ENCODE results near the gene DAPL1.

The DAPL1 gene

GRCh38 chr2:158795195-158795924 lies at the start of gene DAPL1:
Gene DAPL1, plus strand, starts transcription at chr2:158795317. Its CDS starts 56 bp downstream, at chr2:158795373.
- no peaks in the 10 kb centered on the region for H3K4me1 ChIP-seq (ENCODE audit: low read length)
- H3K9me2 ChIP-seq (replicated peaks; ENCODE audit: insufficient read depth, low read length): no peaks in the 10 kb centered on the region
- H4K20me1 ChIP-seq (ENCODE audit: insufficient read depth, low read length): no peaks in the 10 kb centered on the region
- H3K4me3 ChIP-seq (ENCODE audit: low read length): no peak within 1 kb of the TSS
- no peaks in the 10 kb centered on the region for H3K9me3 ChIP-seq (replicated peaks; ENCODE audit: insufficient read depth, low read length)
- H3K79me2 ChIP-seq (ENCODE audit: low read length): no peaks in the 10 kb centered on the region
- no peak within 1 kb of the TSS for H3K9ac ChIP-seq (ENCODE audit: low read length)
- TF ChIP-seq EZH2 (optimal IDR thresholded peaks at IDR 0.05; ENCODE audit: low read depth, low read length) (no peak), EZH2phosphoT487 (IDR thresholded peaks at IDR 0.05; ENCODE audit: low read length) (no peak)
- no peaks in the 10 kb centered on the region for H3K27me3 ChIP-seq (replicated peaks; ENCODE audit: insufficient read depth, low read length)
- H3F3A ChIP-seq (ENCODE audit: insufficient read depth, low read length): no peaks in the 10 kb centered on the region
- H3K36me3 ChIP-seq (replicated peaks; ENCODE audit: insufficient read depth, low read length): no peaks in the 10 kb centered on the region
- no peak within 1 kb of the TSS for H3K4me2 ChIP-seq (ENCODE audit: low read depth, low read length)
- H2AFZ ChIP-seq (ENCODE audit: low read length): no peak within 1 kb of the TSS
- no peak for DNase-seq
- no peak within 1 kb of the TSS for H3K27ac ChIP-seq (ENCODE audit: low read length)

DNA sequence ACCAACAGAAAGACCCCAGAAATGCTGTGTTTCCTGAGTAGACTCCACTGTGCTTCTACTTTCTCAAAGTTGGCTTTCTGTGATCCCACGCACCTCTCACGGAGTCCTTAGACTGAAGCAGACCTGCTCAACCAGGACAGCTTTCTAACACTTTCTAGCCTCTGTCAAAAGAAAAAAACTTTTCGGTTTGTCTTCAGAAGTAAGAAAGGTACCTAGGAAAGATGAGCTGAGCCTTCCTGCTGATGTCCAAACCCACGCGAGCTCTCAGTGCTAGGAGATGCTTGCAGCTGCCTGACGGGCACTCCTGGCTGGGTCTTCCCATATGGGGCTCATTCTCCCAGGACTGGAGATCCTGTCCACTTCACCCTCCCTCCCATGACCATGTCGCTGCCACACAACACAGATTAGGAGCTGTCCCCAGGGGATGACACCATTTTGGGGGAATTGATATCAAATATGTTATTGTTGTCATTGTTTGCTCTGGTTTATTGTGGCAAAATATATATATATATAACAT lies 49.2 kb upstream of the DAPL1 start:
- no peak overlapping the region for H3K27ac ChIP-seq (ENCODE audit: low read length)
- no peaks in the 10 kb centered on the region for H3K9me3 ChIP-seq (replicated peaks; ENCODE audit: insufficient read depth, low read length)
- H3K4me1 ChIP-seq (ENCODE audit: low read length): no peaks in the 10 kb centered on the region
- H3K9ac ChIP-seq (ENCODE audit: low read length): no peak overlapping the region
- TF ChIP-seq EZH2phosphoT487 (IDR thresholded peaks at IDR 0.05; ENCODE audit: low read length): no peak
- no peak for TF ChIP-seq EZH2 (optimal IDR thresholded peaks at IDR 0.05; ENCODE audit: low read depth, low read length)
- TF ChIP-seq, protein P1, sequence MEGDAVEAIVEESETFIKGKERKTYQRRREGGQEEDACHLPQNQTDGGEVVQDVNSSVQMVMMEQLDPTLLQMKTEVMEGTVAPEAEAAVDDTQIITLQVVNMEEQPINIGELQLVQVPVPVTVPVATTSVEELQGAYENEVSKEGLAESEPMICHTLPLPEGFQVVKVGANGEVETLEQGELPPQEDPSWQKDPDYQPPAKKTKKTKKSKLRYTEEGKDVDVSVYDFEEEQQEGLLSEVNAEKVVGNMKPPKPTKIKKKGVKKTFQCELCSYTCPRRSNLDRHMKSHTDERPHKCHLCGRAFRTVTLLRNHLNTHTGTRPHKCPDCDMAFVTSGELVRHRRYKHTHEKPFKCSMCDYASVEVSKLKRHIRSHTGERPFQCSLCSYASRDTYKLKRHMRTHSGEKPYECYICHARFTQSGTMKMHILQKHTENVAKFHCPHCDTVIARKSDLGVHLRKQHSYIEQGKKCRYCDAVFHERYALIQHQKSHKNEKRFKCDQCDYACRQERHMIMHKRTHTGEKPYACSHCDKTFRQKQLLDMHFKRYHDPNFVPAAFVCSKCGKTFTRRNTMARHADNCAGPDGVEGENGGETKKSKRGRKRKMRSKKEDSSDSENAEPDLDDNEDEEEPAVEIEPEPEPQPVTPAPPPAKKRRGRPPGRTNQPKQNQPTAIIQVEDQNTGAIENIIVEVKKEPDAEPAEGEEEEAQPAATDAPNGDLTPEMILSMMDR (IDR thresholded peaks at IDR 0.05; ENCODE audit: low read length): no peak
- H3K36me3 ChIP-seq (replicated peaks; ENCODE audit: insufficient read depth, low read length): no peaks in the 10 kb centered on the region
- H4K20me1 ChIP-seq (ENCODE audit: insufficient read depth, low read length): no peaks in the 10 kb centered on the region
- H3K27me3 ChIP-seq (replicated peaks; ENCODE audit: insufficient read depth, low read length): no peaks in the 10 kb centered on the region
- no peaks in the 10 kb centered on the region for H3F3A ChIP-seq (ENCODE audit: insufficient read depth, low read length)
- DNase-seq: no peak
- no peak overlapping the region for H3K4me3 ChIP-seq (ENCODE audit: low read length)
- no peak overlapping the region for H3K4me2 ChIP-seq (ENCODE audit: low read depth, low read length)
- H3K9me2 ChIP-seq (replicated peaks; ENCODE audit: insufficient read depth, low read length): no peaks in the 10 kb centered on the region
- H2AFZ ChIP-seq (ENCODE audit: low read length): no peak overlapping the region
- no peaks in the 10 kb centered on the region for H3K79me2 ChIP-seq (ENCODE audit: low read length)

- Histone ChIP-seq H2AFZ (ENCODE audit: low read length) (no peak overlapping the region), H3K79me2 (ENCODE audit: low read length) (no peaks in the 10 kb centered on the region), H3K4me3 (ENCODE audit: low read length) (no peak overlapping the region), H3K9me3 (replicated peaks; ENCODE audit: insufficient read depth, low read length) (no peaks in the 10 kb centered on the region), H3K4me1 (ENCODE audit: low read length) (no peaks in the 10 kb centered on the region), H3K27ac (ENCODE audit: low read length) (no peak overlapping the region), H3K36me3 (replicated peaks; ENCODE audit: insufficient read depth, low read length) (no peaks in the 10 kb centered on the region), H3K4me2 (ENCODE audit: low read depth, low read length) (no peak overlapping the region), H3K9ac (ENCODE audit: low read length) (no peak overlapping the region), H3F3A (ENCODE audit: insufficient read depth, low read length) (no peaks in the 10 kb centered on the region), H3K27me3 (replicated peaks; ENCODE audit: insufficient read depth, low read length) (no peaks in the 10 kb centered on the region), H3K9me2 (replicated peaks; ENCODE audit: insufficient read depth, low read length) (no peaks in the 10 kb centered on the region), H4K20me1 (ENCODE audit: insufficient read depth, low read length) (no peaks in the 10 kb centered on the region)
- DNase-seq: no peak
- TF ChIP-seq, protein P1 (IDR thresholded peaks at IDR 0.05; ENCODE audit: low read length): no peak
- TF ChIP-seq EZH2phosphoT487 (IDR thresholded peaks at IDR 0.05; ENCODE audit: low read length) (no peak), EZH2 (optimal IDR thresholded peaks at IDR 0.05; ENCODE audit: low read depth, low read length) (no peak)
Measured at GRCh38 chr2:158746488-158746887, 48.6 kb upstream of the DAPL1 start.

DNA sequence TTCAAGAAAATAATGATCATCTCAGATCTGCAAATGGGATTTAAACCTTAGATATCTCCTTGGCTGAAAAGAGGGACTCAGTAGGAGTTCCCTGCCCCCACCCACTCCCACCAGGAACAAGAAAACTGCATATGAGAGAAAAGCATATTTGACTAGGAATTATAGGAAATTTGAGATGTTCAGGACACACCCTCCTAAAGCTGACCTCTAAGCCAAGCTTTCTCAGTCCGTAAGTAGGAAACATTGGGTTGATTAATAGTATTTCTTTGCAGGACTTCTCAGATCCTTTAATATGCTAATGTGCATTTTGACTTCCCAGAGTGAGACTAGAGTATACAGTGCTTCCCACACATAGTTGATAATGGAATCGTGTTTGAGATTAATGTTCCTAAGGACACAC lies 47.8 kb upstream of the DAPL1 start:
- H3K4me3 ChIP-seq (ENCODE audit: low read length): no peak overlapping the region
- H3K36me3 ChIP-seq (replicated peaks; ENCODE audit: insufficient read depth, low read length): no peaks in the 10 kb centered on the region
- no peaks in the 10 kb centered on the region for H4K20me1 ChIP-seq (ENCODE audit: insufficient read depth, low read length)
- no peak overlapping the region for H3K9ac ChIP-seq (ENCODE audit: low read length)
- H3K27me3 ChIP-seq (replicated peaks; ENCODE audit: insufficient read depth, low read length): no peaks in the 10 kb centered on the region
- no peak for TF ChIP-seq EZH2phosphoT487 (IDR thresholded peaks at IDR 0.05; ENCODE audit: low read length)
- no peak for TF ChIP-seq EZH2 (optimal IDR thresholded peaks at IDR 0.05; ENCODE audit: low read depth, low read length)
- TF ChIP-seq, protein P1 (IDR thresholded peaks at IDR 0.05; ENCODE audit: low read length): no peak
- no peaks in the 10 kb centered on the region for H3F3A ChIP-seq (ENCODE audit: insufficient read depth, low read length)
- no peaks in the 10 kb centered on the region for H3K9me3 ChIP-seq (replicated peaks; ENCODE audit: insufficient read depth, low read length)
- H3K9me2 ChIP-seq (replicated peaks; ENCODE audit: insufficient read depth, low read length): no peaks in the 10 kb centered on the region
- H2AFZ ChIP-seq (ENCODE audit: low read length): no peak overlapping the region
- H3K4me2 ChIP-seq (ENCODE audit: low read depth, low read length): no peak overlapping the region
- no peak for DNase-seq
- no peaks in the 10 kb centered on the region for H3K79me2 ChIP-seq (ENCODE audit: low read length)
- H3K27ac ChIP-seq (ENCODE audit: low read length): no peak overlapping the region
- H3K4me1 ChIP-seq (ENCODE audit: low read length): no peaks in the 10 kb centered on the region

Data from MM.1S (cell line).